ENCODE measurements around the gene UPF3B. TPM values are rescaled to one million over a fixed set of nuclear protein-coding genes. Genes with fewer than 3 reads are reported as not detected.
A peak's percentile ranks its signal among the peaks of the same experiment; 100 is the strongest.
"Not testable (repeated sequence)": the region's sequence is repeated elsewhere in the genome, so short reads cannot be mapped to it uniquely, and the experiment has no call there.

Gene UPF3B
- total RNA-seq (3.8 TPM), polyA plus RNA-seq (ENCODE audit: insufficient read depth in 1 of 8, insufficient read length in 8 of 8, low replicate concordance in 1 of 8) (10 to 100 TPM; 12.1 to 14.4 (median 13.0) TPM)
- long read RNA-seq, donor 1, partial matches to known transcripts: 0 of 1 reads
- long read RNA-seq, donor 1, other reads (novel, unspliced or antisense): 0 of 1 reads
- long read RNA-seq, donor 2: 0 reads
- long read RNA-seq, donor 3, partial matches to known transcripts: 0 of 4 reads
- long read RNA-seq, donor 3, other reads (novel, unspliced or antisense): 0 of 4 reads
- long read RNA-seq, donor 4, partial matches to known transcripts: 6 of 6 reads
- long read RNA-seq, donor 4, other reads (novel, unspliced or antisense): 0 of 6 reads
- long read RNA-seq, donor 5, partial matches to known transcripts: 963 of 986 reads
- long read RNA-seq, donor 5, other reads (novel, unspliced or antisense): 22 of 986 reads
- long read RNA-seq, donor 6, partial matches to known transcripts: 1,049 of 1,085 reads
- long read RNA-seq, donor 6, other reads (novel, unspliced or antisense): 36 of 1,085 reads
- long read RNA-seq, donor 7, partial matches to known transcripts: 0 of 1 reads
- long read RNA-seq, donor 7, other reads (novel, unspliced or antisense): 0 of 1 reads
- long read RNA-seq, donor 8, partial matches to known transcripts: 0 of 1 reads
- long read RNA-seq, donor 8, other reads (novel, unspliced or antisense): 0 of 1 reads
- long read RNA-seq, donor 9: 0 reads
- long read RNA-seq, donor 10: 0 reads
- long read RNA-seq, donor 11, partial matches to known transcripts: 496 of 510 reads
- long read RNA-seq, donor 11, other reads (novel, unspliced or antisense): 13 of 510 reads

DNA sequence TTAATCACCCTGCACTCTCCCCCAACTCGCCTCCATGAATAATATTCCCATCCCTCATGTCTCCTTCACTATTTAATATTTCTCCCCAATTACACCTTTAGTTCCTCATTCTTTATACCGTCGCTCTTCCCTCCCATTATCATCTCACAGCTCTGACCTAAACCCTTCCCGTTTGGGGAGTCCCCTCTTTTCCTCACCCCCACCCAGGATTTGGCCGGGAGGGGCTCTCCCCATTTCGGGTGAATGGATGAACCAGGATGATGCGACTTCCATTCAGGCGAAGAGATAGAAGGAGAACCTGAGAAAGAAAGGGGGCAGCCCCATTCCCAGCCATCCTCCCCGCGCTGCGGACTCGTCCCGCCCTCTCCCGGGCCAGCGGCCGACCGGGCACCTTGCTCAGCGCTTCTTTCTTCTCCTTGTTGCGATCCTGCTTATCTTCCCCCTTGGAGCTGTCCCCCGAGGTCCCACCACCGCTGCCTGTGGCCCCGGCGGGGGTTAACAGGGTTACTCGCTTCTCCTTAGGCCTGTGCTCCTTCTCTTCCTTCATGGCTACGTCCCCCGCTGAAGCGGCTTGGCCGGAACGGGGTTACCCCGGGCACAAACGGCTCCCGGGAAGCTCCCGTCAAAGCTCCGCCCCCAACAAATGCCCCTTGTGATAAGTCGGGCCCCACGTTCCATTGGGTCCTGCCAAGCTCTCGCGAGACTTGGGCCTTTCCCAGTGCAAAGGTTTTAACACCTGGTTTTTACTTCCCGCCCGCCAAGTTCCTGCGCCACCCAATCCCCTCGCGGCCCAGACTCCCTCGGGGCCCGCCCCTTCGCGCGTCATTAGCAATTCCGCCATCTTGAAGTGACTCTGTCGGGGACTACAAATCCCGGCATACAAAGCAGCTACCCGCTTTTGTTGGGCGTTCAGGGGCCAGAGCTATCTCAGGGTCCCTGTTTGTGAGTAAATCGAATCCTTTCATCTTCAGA, at the start of gene UPF3B:
TSS of gene UPF3B (minus strand) at position 582 of the 972 bp plus-strand sequence. CDS start at position 547, 35 bp downstream.
- Histone ChIP-seq H3K4me3 (ENCODE audit: low read length) (peak within 1 kb of the TSS; percentile 82), H3K36me3 (ENCODE audit: control insufficient read depth, insufficient read depth, low read length) (peaks cover 2% of the 10 kb centered on the region), H3K27me3 (ENCODE audit: control insufficient read depth, insufficient read depth, low read length) (no peaks in the 10 kb centered on the region), H3K27ac (ENCODE audit: low read length) (peak within 1 kb of the TSS; percentile 98), H3K4me1 (ENCODE audit: control insufficient read depth, insufficient read depth, low read length) (peaks cover 2% of the 10 kb centered on the region), H3K9me3 (replicated peaks; ENCODE audit: control insufficient read depth, low read depth, low read length) (no peaks in the 10 kb centered on the region)
- WGBS (ENCODE audit: insufficient coverage): 42% methylated on average over 49 of the region's 54 CpGs
- peak; percentile 96 for DNase-seq

GRCh38 chrX:119900976-119901375, 48.2 kb upstream of the UPF3B start:
- Histone ChIP-seq H3K27me3 (ENCODE audit: control insufficient read depth, insufficient read depth, low read length) (no peaks in the 10 kb centered on the region), H3K27ac (ENCODE audit: low read length) (no peak overlapping the region), H3K9me3 (replicated peaks; ENCODE audit: control insufficient read depth, low read depth, low read length) (peaks cover 2% of the 10 kb centered on the region), H3K36me3 (ENCODE audit: control insufficient read depth, insufficient read depth, low read length) (no peaks in the 10 kb centered on the region), H3K4me1 (ENCODE audit: control insufficient read depth, insufficient read depth, low read length) (no peaks in the 10 kb centered on the region), H3K4me3 (ENCODE audit: low read length) (no peak overlapping the region)
- WGBS (ENCODE audit: insufficient coverage): no CpG with 5 or more reads among the region's 1 CpG
- no peak for DNase-seq

- H3K27ac ChIP-seq (ENCODE audit: low read length): no peak overlapping the region
- no peaks in the 10 kb centered on the region for H3K9me3 ChIP-seq (replicated peaks; ENCODE audit: control insufficient read depth, low read depth, low read length)
- H3K4me3 ChIP-seq (ENCODE audit: low read length): no peak overlapping the region
- no CpG with 5 or more reads among the region's 2 CpGs for WGBS (ENCODE audit: insufficient coverage)
- H3K36me3 ChIP-seq (ENCODE audit: control insufficient read depth, insufficient read depth, low read length): no peaks in the 10 kb centered on the region
- H3K4me1 ChIP-seq (ENCODE audit: control insufficient read depth, insufficient read depth, low read length): no peaks in the 10 kb centered on the region
- DNase-seq: no peak
- H3K27me3 ChIP-seq (ENCODE audit: control insufficient read depth, insufficient read depth, low read length): no peaks in the 10 kb centered on the region
These were observed 46.4 kb upstream of the UPF3B start for GRCh38 chrX:119899125-119899524.

DNA sequence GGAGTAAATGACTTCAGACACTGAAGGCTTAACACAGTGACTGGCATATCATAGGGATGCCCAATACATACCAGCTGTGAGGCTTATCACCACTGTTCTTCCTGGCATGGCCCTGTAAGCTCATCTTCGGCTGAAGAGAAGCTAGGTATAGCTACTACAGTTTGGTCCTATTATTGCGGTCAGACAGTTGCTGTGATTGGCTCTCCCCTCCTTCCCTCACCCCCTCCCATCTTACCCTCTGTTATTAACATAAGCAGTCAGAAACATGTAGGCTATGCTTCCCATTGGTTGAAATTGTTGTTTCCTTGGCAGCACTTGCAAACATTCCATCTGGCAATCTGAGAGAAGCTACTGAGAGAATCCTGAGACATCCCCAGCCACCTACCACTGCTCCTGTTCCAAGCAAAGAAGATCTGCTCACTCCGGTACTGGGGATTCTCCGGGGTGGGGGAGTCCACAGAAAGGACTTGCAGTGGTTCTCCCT, 43.1 kb upstream of the UPF3B start, which contains the start of gene AKAP14:
TSS of gene AKAP14 (plus strand) at position 51 of the 484 bp plus-strand sequence. CDS start 7,331 bp downstream, outside the sequence.
- H3K36me3 ChIP-seq (ENCODE audit: control insufficient read depth, insufficient read depth, low read length): no peaks in the 10 kb centered on the region
- H3K27ac ChIP-seq (ENCODE audit: low read length): no peak within 1 kb of the TSS
- no peaks in the 10 kb centered on the region for H3K9me3 ChIP-seq (replicated peaks; ENCODE audit: control insufficient read depth, low read depth, low read length)
- peak; percentile 6 for DNase-seq
- no peaks in the 10 kb centered on the region for H3K4me1 ChIP-seq (ENCODE audit: control insufficient read depth, insufficient read depth, low read length)
- no peaks in the 10 kb centered on the region for H3K27me3 ChIP-seq (ENCODE audit: control insufficient read depth, insufficient read depth, low read length)
- no peak within 1 kb of the TSS for H3K4me3 ChIP-seq (ENCODE audit: low read length)
- WGBS (ENCODE audit: insufficient coverage): 80% methylated on average over 2 of the region's 4 CpGs

DNA sequence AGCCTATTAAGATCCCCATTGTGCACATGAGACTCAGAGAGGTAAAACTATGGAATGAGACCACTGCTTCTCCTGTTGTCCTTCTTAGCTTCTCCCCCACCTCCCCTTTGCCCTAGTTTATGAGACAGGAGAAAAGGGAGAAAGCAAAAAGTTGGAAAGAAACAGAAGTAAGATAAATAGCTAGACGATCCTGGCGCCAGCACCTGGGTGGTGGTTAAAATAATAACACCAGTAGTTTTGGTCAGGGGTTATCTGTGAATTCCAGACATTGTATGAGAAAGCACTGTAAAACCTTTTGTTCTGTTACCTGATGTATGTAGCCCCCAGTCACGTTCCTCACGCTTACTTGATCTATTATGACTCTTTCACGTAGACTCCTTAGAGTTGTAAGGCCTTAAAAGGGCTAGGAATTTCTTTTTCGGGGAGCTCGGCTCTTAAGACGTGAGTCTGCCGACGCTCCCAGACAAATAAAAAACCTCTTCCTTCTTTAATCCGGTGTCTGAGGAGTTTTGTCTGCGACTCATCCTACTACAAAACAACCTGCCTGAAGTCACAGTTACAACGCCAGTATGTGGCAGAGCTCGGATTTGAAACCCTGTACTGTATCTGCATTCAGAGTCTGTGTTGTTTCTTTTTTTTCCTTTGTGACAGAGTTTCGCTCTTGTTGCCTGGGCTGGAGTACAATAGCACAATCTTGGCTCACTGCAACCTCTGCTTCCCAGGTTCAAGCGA, 39.4 kb upstream of the UPF3B start:
- not testable (repeated sequence) for DNase-seq

DNA sequence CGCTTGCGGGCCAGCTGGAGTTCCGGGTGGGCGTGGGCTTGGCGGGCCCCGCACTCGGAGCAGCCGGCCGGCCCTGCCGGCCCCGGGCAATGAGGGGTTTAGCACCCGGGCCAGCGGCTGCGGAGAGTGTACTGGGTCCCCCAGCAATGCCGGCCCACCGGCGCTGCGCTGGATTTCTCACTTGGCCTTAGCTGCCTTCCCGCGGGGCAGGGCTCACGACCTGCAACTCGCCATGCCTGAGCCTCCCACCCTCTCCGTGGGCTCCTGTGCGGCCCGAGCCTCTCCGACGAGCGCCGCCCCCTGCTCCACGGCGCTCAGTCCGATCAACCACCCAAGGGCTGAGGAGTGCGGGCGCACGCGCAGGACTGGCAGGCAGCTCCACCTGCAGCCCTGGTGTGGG, 37.9 kb upstream of the UPF3B start:
- H3K36me3 ChIP-seq (ENCODE audit: control insufficient read depth, insufficient read depth, low read length); H3K4me3 ChIP-seq (ENCODE audit: low read length); DNase-seq; H3K4me1 ChIP-seq (ENCODE audit: control insufficient read depth, insufficient read depth, low read length); H3K27ac ChIP-seq (ENCODE audit: low read length); H3K27me3 ChIP-seq (ENCODE audit: control insufficient read depth, insufficient read depth, low read length); H3K9me3 ChIP-seq (replicated peaks; ENCODE audit: control insufficient read depth, low read depth, low read length): not testable (repeated sequence)
- 74% methylated on average over 32 of the region's 36 CpGs for WGBS (ENCODE audit: insufficient coverage)

More for the DNA sequence above, 39.4 kb upstream of the UPF3B start:
- H3K9me3 ChIP-seq (replicated peaks; ENCODE audit: control insufficient read depth, low read depth, low read length); H3K4me3 ChIP-seq (ENCODE audit: low read length); H3K27ac ChIP-seq (ENCODE audit: low read length); H3K4me1 ChIP-seq (ENCODE audit: control insufficient read depth, insufficient read depth, low read length); H3K36me3 ChIP-seq (ENCODE audit: control insufficient read depth, insufficient read depth, low read length); H3K27me3 ChIP-seq (ENCODE audit: control insufficient read depth, insufficient read depth, low read length): not testable (repeated sequence)
- 74% methylated on average over 7 of the region's 16 CpGs for WGBS (ENCODE audit: insufficient coverage)

DNA sequence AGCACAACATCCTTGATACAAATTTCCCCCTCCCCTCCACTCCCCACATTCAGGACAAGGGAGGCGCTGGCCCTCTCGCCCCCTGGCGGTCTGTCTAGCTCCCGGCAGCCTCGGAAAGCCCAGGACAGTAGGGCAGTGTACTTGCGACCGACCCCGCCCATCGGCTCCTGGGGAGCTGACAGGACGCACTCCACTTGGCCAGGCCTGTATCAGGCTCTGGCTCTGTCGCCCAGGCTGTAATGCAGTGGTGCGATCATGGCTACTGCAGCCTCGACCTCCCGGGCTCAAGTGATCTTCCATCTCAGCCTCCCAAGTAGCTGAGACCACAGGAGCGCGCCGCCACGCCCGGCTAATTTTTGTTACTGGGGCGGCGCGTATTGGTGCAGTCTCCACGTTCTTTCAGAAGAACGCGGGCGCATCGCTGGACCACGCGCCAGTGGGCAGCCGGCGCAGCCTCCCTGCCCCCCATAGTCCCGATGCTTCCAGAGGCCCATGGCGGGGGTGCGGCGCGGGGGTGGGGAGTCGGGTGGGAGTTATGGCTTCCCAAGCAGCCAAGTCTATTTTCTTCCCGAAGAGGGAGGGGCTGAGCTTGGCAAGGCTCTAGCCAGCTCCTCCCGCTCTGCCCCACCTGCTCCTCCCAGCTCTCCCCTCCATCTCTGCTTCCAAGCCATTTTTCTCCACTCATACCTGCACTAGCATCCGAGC, 35.1 kb upstream of the UPF3B start:
- peaks cover 2% of the 10 kb centered on the region for H3K9me3 ChIP-seq (replicated peaks; ENCODE audit: control insufficient read depth, low read depth, low read length)
- no peak overlapping the region for H3K27ac ChIP-seq (ENCODE audit: low read length)
- no peaks in the 10 kb centered on the region for H3K4me1 ChIP-seq (ENCODE audit: control insufficient read depth, insufficient read depth, low read length)
- 21% methylated on average over 20 of the region's 40 CpGs for WGBS (ENCODE audit: insufficient coverage)
- H3K27me3 ChIP-seq (ENCODE audit: control insufficient read depth, insufficient read depth, low read length): peaks cover 3% of the 10 kb centered on the region
- H3K36me3 ChIP-seq (ENCODE audit: control insufficient read depth, insufficient read depth, low read length): no peaks in the 10 kb centered on the region
- H3K4me3 ChIP-seq (ENCODE audit: low read length): no peak overlapping the region
- DNase-seq: peak; percentile 34

- Histone ChIP-seq H3K27me3 (ENCODE audit: control insufficient read depth, insufficient read depth, low read length) (peaks cover 3% of the 10 kb centered on the region), H3K36me3 (ENCODE audit: control insufficient read depth, insufficient read depth, low read length) (no peaks in the 10 kb centered on the region), H3K9me3 (replicated peaks; ENCODE audit: control insufficient read depth, low read depth, low read length) (peaks cover 2% of the 10 kb centered on the region), H3K27ac (ENCODE audit: low read length) (no peak overlapping the region), H3K4me3 (ENCODE audit: low read length) (no peak overlapping the region), H3K4me1 (ENCODE audit: control insufficient read depth, insufficient read depth, low read length) (no peaks in the 10 kb centered on the region)
- 80% methylated on average over 4 of the region's 11 CpGs for WGBS (ENCODE audit: insufficient coverage)
- DNase-seq: peak; percentile 9
These were observed 33.0 kb upstream of the UPF3B start for GRCh38 chrX:119885554-119886428.

Measured in muscle of leg (tissue), 16 donors.